PFSK-1 (cell line): ENCODE results near the gene GLUD2.

Experiments used
- POLR2AphosphoS5 ChIP-seq: IDR thresholded peaks from 2 replicates; pipeline ENCODE4 v1.6.1; 2012; ENCODE audit warnings: low read depth, mild to moderate bottlenecking, control low read depth, low read length, moderate library complexity
- REST ChIP-seq, 2 experiments: IDR thresholded peaks; 2 replicates each; pipeline versions ENCODE4 v1.6.1 to v1.8.0; 2011 to 2012; ENCODE audit warnings: low read depth in 2 of 2, low read length in 2 of 2, control low read depth in 1 of 2, inconsistent platforms in 1 of 2, mild to moderate bottlenecking in 1 of 2, moderate library complexity in 1 of 2; ENCODE audit not compliant: insufficient read depth in 1 of 2

- TF ChIP-seq POLR2AphosphoS5 (no peak), REST (IDR thresholded peaks at IDR 0.05; ENCODE audit: insufficient read depth in 1 of 2, low read depth in 2 of 2, low read length in 2 of 2) (no peak)
Observed at GRCh38 chrX:121064579-121064978, 17.2 kb downstream of the GLUD2 start.
